ENCODE measurements around the gene NHSL2.

GRCh38 chrX:71995122-71995521 is 84.5 kb downstream of the NHSL2 start:
- TF ChIP-seq CTCF (CRISPR knock-in tag; IDR thresholded peaks at IDR 0.05) = no peak
- TF ChIP-seq EP300 (IDR thresholded peaks at IDR 0.05; ENCODE audit: low read depth in 2 of 2, low read length in 2 of 2) = no peak
- TF ChIP-seq EP300 (CRISPR knock-in tag; IDR thresholded peaks at IDR 0.05; ENCODE audit: borderline replicate concordance) = no peak
- TF ChIP-seq SP140L (CRISPR knock-in tag; IDR thresholded peaks at IDR 0.05; ENCODE audit: borderline replicate concordance) = no peak

Data from HepG2 (cell line).